GM12878 (cell line): ENCODE results near the gene TBL3. TPM values are rescaled to one million over a fixed set of nuclear protein-coding genes. Genes with fewer than 3 reads are reported as not detected.

Experiments used
- BCL11A ChIP-seq: IDR thresholded peaks from 2 replicates; pipeline ENCODE4 v1.6.1; 2011; ENCODE audit warnings: low read depth, low read length
- CEBPZ ChIP-seq: fragments of 150-350 bp; IDR thresholded peaks from 2 replicates; pipeline ENCODE4 v1.6.1; 2016; ENCODE audit warnings: low read depth, low read length
- ETV6 ChIP-seq, 2 experiments: fragments of 450-650 bp in 1 of 2; IDR thresholded peaks in 1 of 2; conservative IDR thresholded peaks in 1 of 2; 2 replicates each; pipeline ENCODE4 v1.6.1; 2014; ENCODE audit warnings: antibody characterized with exemption in 1 of 2, borderline replicate concordance in 1 of 2, low read depth in 1 of 2, mild to moderate bottlenecking in 1 of 2, moderate library complexity in 1 of 2
- HCFC1 ChIP-seq: fragments of 150-350 bp; IDR thresholded peaks from 2 replicates; pipeline ENCODE4 v1.6.1; 2014; ENCODE audit warnings: low read length
- IRF4 ChIP-seq: IDR thresholded peaks from 2 replicates; pipeline ENCODE4 v1.6.1; 2011; ENCODE audit warnings: low read depth, low read length
- MLLT1 ChIP-seq: fragments of 450-650 bp; IDR thresholded peaks from 2 replicates; pipeline ENCODE4 v1.6.1; 2016; ENCODE audit warnings: mild to moderate bottlenecking
- MYB ChIP-seq: fragments of 150-350 bp; IDR thresholded peaks from 2 replicates; pipeline ENCODE4 v1.6.1; 2014; ENCODE audit warnings: mild to moderate bottlenecking, low read depth, low read length, borderline replicate concordance
- NFIC ChIP-seq: IDR thresholded peaks from 2 replicates; pipeline ENCODE4 v1.6.1; 2012; ENCODE audit warnings: low read depth, mild to moderate bottlenecking, inconsistent platforms, low read length, moderate library complexity
- NFXL1 ChIP-seq: fragments of 450-650 bp; IDR thresholded peaks from 2 replicates; pipeline ENCODE4 v1.6.1; 2017; ENCODE audit warnings: antibody characterized with exemption, mild to moderate bottlenecking, borderline replicate concordance
- POLR2AphosphoS2 ChIP-seq: IDR thresholded peaks from 2 replicates; pipeline ENCODE4 v1.6.1; 2011; ENCODE audit warnings: low read depth, mild to moderate bottlenecking, low read length, improper control_type of control experiment, moderate library complexity
- RB1 ChIP-seq: fragments of 450-650 bp; formaldehyde crosslinking; IDR thresholded peaks from 2 replicates; pipeline ENCODE4 v1.6.1; 2017; ENCODE audit warnings: mild to moderate bottlenecking, borderline replicate concordance
- REST ChIP-seq: IDR thresholded peaks from 2 replicates; pipeline ENCODE4 v1.6.1; 2012; ENCODE audit warnings: mild to moderate bottlenecking, low read depth, low read length
- SUZ12 ChIP-seq: fragments of 200-600 bp; sonication (generic); IDR thresholded peaks from one replicate; pipeline ENCODE4 v1.6.1; 2018; ENCODE audit warnings: antibody characterized with exemption, mild to moderate bottlenecking; ENCODE audit not compliant: unreplicated experiment
- TCF12 ChIP-seq: IDR thresholded peaks from 2 replicates; pipeline ENCODE4 v1.6.1; 2011; ENCODE audit warnings: low read depth, mild to moderate bottlenecking, low read length
- YY1 ChIP-seq: IDR thresholded peaks from 2 replicates; pipeline ENCODE4 v1.6.1; 2011; ENCODE audit warnings: low read depth, mild to moderate bottlenecking, low read length
- ZNF217 ChIP-seq: fragments of 450-650 bp; IDR thresholded peaks from 2 replicates; pipeline ENCODE4 v1.6.1; 2017; ENCODE audit warnings: antibody characterized with exemption, mild to moderate bottlenecking
- ZNF384 ChIP-seq: IDR thresholded peaks from 2 replicates; pipeline ENCODE4 v1.6.1; 2012; ENCODE audit warnings: low read depth, mild to moderate bottlenecking, low read length, improper control_type of control experiment, borderline replicate concordance
- polyA plus RNA-seq, 11 experiments: library from polyadenylated mRNA; depleted of rRNA in 4 of 11; unstranded in 6 of 11; stranded (reverse) in 5 of 11; fragments of >200 nt; fragmentation: Nextera tagmentation in 4 of 11; fragmentation: Illumina TruSeq in 1 of 11; extraction: Ambion mirVana in 4 of 11; extraction: Trizol in 1 of 11; gene quantifications; 1 replicate in 1 of 11; 2 replicates in 10 of 11; pipeline versions ENCODE4 v1.2.1 to v1.2.3, GENCODE V29; 2011 to 2016; ENCODE audit warnings: inconsistent platforms in 2 of 11, missing spikeins in 2 of 11, low read depth in 1 of 11
- total RNA-seq, 4 experiments: library from RNA; depleted of rRNA in 3 of 4; stranded (reverse); fragments of >200 nt in 3 of 4; fragmentation: Illumina TruSeq in 1 of 4; extraction: Trizol in 1 of 4; gene quantifications; 2 replicates each; pipeline versions ENCODE4 v1.2.1 to v1.2.3, GENCODE V29; 2013 to 2021
- TF ChIP-seq, protein P1 (sequence below): fragments of 450-650 bp; IDR thresholded peaks from 2 replicates; pipeline ENCODE4 v1.6.1; 2014; ENCODE audit warnings: mild to moderate bottlenecking
- TF ChIP-seq, protein P2 (sequence below): fragments of 450-650 bp; IDR thresholded peaks from 2 replicates; pipeline ENCODE4 v1.6.1; 2016; ENCODE audit warnings: mild to moderate bottlenecking

Gene TBL3
- total and polyA plus RNA-seq, 10 of the 15 experiments (the other 5 are each of a cell fraction or from before 2014, with no cell fraction given) = 1.2 to 101 (median 34.2) TPM

- TF ChIP-seq REST (no peak), RB1 (peak; percentile 88; the same call in 1 of the 2 replicates), CEBPZ (no peak), TCF12 (no peak), IRF4 (no peak), NFXL1 (no peak), ZNF384 (no peak), SUZ12 (no peak), POLR2AphosphoS2 (peak; percentile 77), MLLT1 (no peak; the same call in 1 of the 2 replicates), YY1 (peak; percentile 84), NFIC (no peak), ETV6 (conservative IDR thresholded peaks at IDR 0.05 in 1 of 2, IDR thresholded peaks at IDR 0.05 in 1 of 2; ENCODE audit: borderline replicate concordance in 1 of 2, low read depth in 1 of 2) (no peak), BCL11A (no peak), HCFC1 (peak; percentile 90), MYB (no peak), ZNF217 (no peak)
- TF ChIP-seq, protein P1, sequence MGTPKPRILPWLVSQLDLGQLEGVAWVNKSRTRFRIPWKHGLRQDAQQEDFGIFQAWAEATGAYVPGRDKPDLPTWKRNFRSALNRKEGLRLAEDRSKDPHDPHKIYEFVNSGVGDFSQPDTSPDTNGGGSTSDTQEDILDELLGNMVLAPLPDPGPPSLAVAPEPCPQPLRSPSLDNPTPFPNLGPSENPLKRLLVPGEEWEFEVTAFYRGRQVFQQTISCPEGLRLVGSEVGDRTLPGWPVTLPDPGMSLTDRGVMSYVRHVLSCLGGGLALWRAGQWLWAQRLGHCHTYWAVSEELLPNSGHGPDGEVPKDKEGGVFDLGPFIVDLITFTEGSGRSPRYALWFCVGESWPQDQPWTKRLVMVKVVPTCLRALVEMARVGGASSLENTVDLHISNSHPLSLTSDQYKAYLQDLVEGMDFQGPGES = 0 out of 2 replicates have a peak, but pooled peaks have one; percentile 57
- TF ChIP-seq, protein P2, sequence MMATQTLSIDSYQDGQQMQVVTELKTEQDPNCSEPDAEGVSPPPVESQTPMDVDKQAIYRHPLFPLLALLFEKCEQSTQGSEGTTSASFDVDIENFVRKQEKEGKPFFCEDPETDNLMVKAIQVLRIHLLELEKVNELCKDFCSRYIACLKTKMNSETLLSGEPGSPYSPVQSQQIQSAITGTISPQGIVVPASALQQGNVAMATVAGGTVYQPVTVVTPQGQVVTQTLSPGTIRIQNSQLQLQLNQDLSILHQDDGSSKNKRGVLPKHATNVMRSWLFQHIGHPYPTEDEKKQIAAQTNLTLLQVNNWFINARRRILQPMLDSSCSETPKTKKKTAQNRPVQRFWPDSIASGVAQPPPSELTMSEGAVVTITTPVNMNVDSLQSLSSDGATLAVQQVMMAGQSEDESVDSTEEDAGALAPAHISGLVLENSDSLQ = no peak
Measured at GRCh38 chr16:1959269-1960039, 12.4 kb upstream of the TBL3 start, which contains the start of gene NDUFB10 (continued).
